IMR-90 (cell line): ENCODE data around the gene PACS1. TPM values are rescaled to one million over a fixed set of nuclear protein-coding genes. Genes with fewer than 3 reads are reported as not detected.

Source experiments
- ATAC-seq: fragments of 200-7000 bp; cut with Tn5 transposase; 2 replicates; pipeline ENCODE4 v1.9.1; 2020; ENCODE audit warnings: low read depth, mild to moderate bottlenecking, moderate library complexity
- BruUV-seq: library from RNA; stranded (reverse); fragments of 400-500 nt; replicated peaks from 2 replicates; lab custom pipeline; 2021; lab: Mats Ljungman, UMichigan
- CTCF ChIA-PET: fragments of 300-600 bp; formaldehyde crosslinking; extraction: SDS; loops from one replicate; lab custom pipeline; 2021; ENCODE audit warnings: antibody characterized with exemption; lab: Yijun Ruan, JAX
- POLR2A ChIA-PET: fragments of 300-600 bp; sonication (Branson Sonifier 250); formaldehyde crosslinking; loops from one replicate; lab custom pipeline; 2022; ENCODE audit warnings: antibody characterized with exemption; ENCODE audit not compliant: unreplicated experiment; lab: Charles Lee
- DNase-seq: peaks from one replicate; pipeline ENCODE4 v3.0.0; 2013
- H2AFZ ChIP-seq: replicated peaks from 2 replicates; pipeline ENCODE3; 2013; ENCODE audit warnings: low read length, mild to moderate bottlenecking; ENCODE audit not compliant: poor library complexity
- H2AK5ac ChIP-seq: 2 replicates; pipeline ENCODE4 v1.6.1; 2013; ENCODE audit warnings: low read depth, low read length, inconsistent platforms
- H2AK9ac ChIP-seq: replicated peaks from 2 replicates; pipeline ENCODE3; 2013; ENCODE audit warnings: mild to moderate bottlenecking, low read depth, low read length, moderate library complexity; ENCODE audit not compliant: poor library complexity
- H2BK120ac ChIP-seq: 2 replicates; pipeline ENCODE4 v1.6.1; 2013; ENCODE audit warnings: low read depth, low read length, inconsistent platforms
- H2BK15ac ChIP-seq: 3 replicates; pipeline ENCODE4 v1.6.1; 2013; ENCODE audit warnings: low read depth, low read length, inconsistent platforms
- H2BK20ac ChIP-seq: 2 replicates; pipeline ENCODE4 v1.6.1; 2013; ENCODE audit warnings: low read depth, mild to moderate bottlenecking, inconsistent platforms, low read length, moderate library complexity
- H2BK5ac ChIP-seq: 2 replicates; pipeline ENCODE4 v1.6.1; 2013; ENCODE audit warnings: mild to moderate bottlenecking, low read depth, low read length, inconsistent platforms; ENCODE audit not compliant: poor library complexity, severe bottlenecking
- H3K14ac ChIP-seq: replicated peaks from 2 replicates; pipeline ENCODE4 v1.6.1; 2013; ENCODE audit warnings: low read depth, low read length, inconsistent platforms
- H3K18ac ChIP-seq: 2 replicates; pipeline ENCODE4 v1.6.1; 2013; ENCODE audit warnings: low read depth, low read length, control low read depth
- H3K23ac ChIP-seq: 2 replicates; pipeline ENCODE4 v1.6.1; 2013; ENCODE audit warnings: low read depth, low read length, inconsistent platforms
- H3K27ac ChIP-seq: 2 replicates; pipeline ENCODE4 v1.5.1; 2013; ENCODE audit warnings: mild to moderate bottlenecking, control low read depth, low read length; ENCODE audit not compliant: insufficient read depth
- H3K27me3 ChIP-seq: 2 replicates; pipeline ENCODE4 v1.6.1; 2013; ENCODE audit warnings: low read length; ENCODE audit not compliant: control insufficient read depth, insufficient read depth
- H3K36me3 ChIP-seq: 2 replicates; pipeline ENCODE4 v1.6.1; 2013; ENCODE audit warnings: low read length, mixed read lengths; ENCODE audit not compliant: control insufficient read depth, insufficient read depth
- H3K4ac ChIP-seq: 2 replicates; pipeline ENCODE4 v1.6.1; 2013; ENCODE audit warnings: low read depth, low read length, inconsistent platforms
- H3K4me1 ChIP-seq: 2 replicates; pipeline ENCODE4 v1.6.1; 2013; ENCODE audit warnings: low read length, mixed read lengths; ENCODE audit not compliant: control insufficient read depth, insufficient read depth
- H3K4me2 ChIP-seq: 2 replicates; pipeline ENCODE4 v1.6.1; 2013; ENCODE audit warnings: low read depth, mild to moderate bottlenecking, control low read depth, low read length, moderate library complexity
- H3K4me3 ChIP-seq: 2 replicates; pipeline ENCODE4 v1.5.1; 2013; ENCODE audit warnings: low read depth, mild to moderate bottlenecking, control low read depth, low read length, moderate library complexity; ENCODE audit not compliant: insufficient read depth
- H3K56ac ChIP-seq: 2 replicates; pipeline ENCODE4 v1.6.1; 2013; ENCODE audit warnings: low read length, inconsistent platforms; ENCODE audit not compliant: insufficient read depth; ENCODE audit errors: extremely low read depth
- H3K79me1 ChIP-seq, 2 experiments: 2 replicates each; pipeline ENCODE4 v1.6.1; 2013; ENCODE audit warnings: low read length in 2 of 2, inconsistent platforms in 1 of 2, low read depth in 1 of 2
- H3K9ac ChIP-seq: 2 replicates; pipeline ENCODE4 v1.6.1; 2013; ENCODE audit warnings: low read depth, low read length, control low read depth
- H3K9me1 ChIP-seq: 2 replicates; pipeline ENCODE4 v1.6.1; 2013; ENCODE audit warnings: low read length, inconsistent platforms; ENCODE audit not compliant: insufficient read depth
- H3K9me3 ChIP-seq: 2 replicates; pipeline ENCODE4 v1.6.1; 2013; ENCODE audit warnings: low read length; ENCODE audit not compliant: control insufficient read depth, insufficient read depth
- H4K20me1 ChIP-seq: 2 replicates; pipeline ENCODE4 v1.6.1; 2013; ENCODE audit warnings: low read length, inconsistent platforms; ENCODE audit not compliant: insufficient read depth
- H4K5ac ChIP-seq: 2 replicates; pipeline ENCODE4 v1.6.1; 2013; ENCODE audit warnings: mild to moderate bottlenecking, low read depth, low read length, control low read depth
- H4K8ac ChIP-seq, 2 experiments: 2 replicates each; pipeline ENCODE4 v1.6.1; 2013; ENCODE audit warnings: low read depth in 2 of 2, low read length in 2 of 2, control low read depth in 1 of 2, inconsistent platforms in 1 of 2
- H4K91ac ChIP-seq: 2 replicates; pipeline ENCODE4 v1.6.1; 2013; ENCODE audit warnings: low read depth, low read length, inconsistent platforms; ENCODE audit not compliant: insufficient read depth
- BHLHE40 ChIP-seq: fragments of 150-350 bp; IDR thresholded peaks from 2 replicates; pipeline ENCODE4 v1.6.1; 2016; ENCODE audit warnings: mild to moderate bottlenecking, low read depth, low read length
- CEBPB ChIP-seq: IDR thresholded peaks from 2 replicates; pipeline ENCODE4 v1.6.1; 2012; ENCODE audit warnings: low read depth, low read length, improper control_type of control experiment
- MAFK ChIP-seq: IDR thresholded peaks from 2 replicates; pipeline ENCODE4 v1.6.1; 2012; ENCODE audit warnings: low read depth, low read length, improper control_type of control experiment
- NFE2L2 ChIP-seq: fragments of 150-350 bp; IDR thresholded peaks from 2 replicates; pipeline ENCODE4 v1.6.1; 2016; ENCODE audit warnings: low read depth, mild to moderate bottlenecking, low read length
- POLR2A ChIP-seq: IDR thresholded peaks from 2 replicates; pipeline ENCODE4 v1.6.1; 2012; ENCODE audit warnings: mild to moderate bottlenecking, low read depth, low read length
- WGBS, 2 experiments: methylation state at CpG; one replicate each; pipeline versions ENCODE4 v1.1.5 to v1.1.7; 2013; ENCODE audit warnings: missing lambda C conversion rate in 2 of 2; ENCODE audit not compliant: insufficient read length in 1 of 2; ENCODE audit errors: extremely low coverage in 2 of 2; 5-methylcytosine and 5-hydroxymethylcytosine counted together
- dilution Hi-C: fragments of 300-500 bp; cut with HindIII; formaldehyde crosslinking; loops from one replicate; pipeline ENCODE4 v1.14.3; 2018; ENCODE audit warnings: low sequenced_read_pairs; ENCODE audit not compliant: unreplicated experiment
- in situ Hi-C: fragments of 300-500 bp; cut with MboI; formaldehyde crosslinking; loops from 3 replicates; pipeline ENCODE4 v1.14.3; 2019; ENCODE audit warnings: low sequenced_read_pairs, inconsistent platforms, mixed read lengths
- intact Hi-C: fragments of 100-400 bp; cut with micrococcal nuclease; formaldehyde crosslinking; loops from 2 replicates; pipeline ENCODE4 v1.10.0; 2022
- polyA plus RNA-seq, 3 experiments: library from polyadenylated mRNA; depleted of rRNA; stranded (reverse); fragments of >200 nt; gene quantifications; 2 replicates each; pipeline ENCODE4 v1.2.3, GENCODE V29; 2012; ENCODE audit warnings: low replicate concordance in 1 of 3
- total RNA-seq: library from RNA; depleted of rRNA; stranded (reverse); fragments of >200 nt; gene quantifications from 2 replicates; pipeline ENCODE4 v1.2.3, GENCODE V29; 2012
- TF ChIP-seq, protein P1 (sequence below): conservative IDR thresholded peaks from 2 replicates; pipeline ENCODE4 v1.5.1; 2012; ENCODE audit warnings: mild to moderate bottlenecking, low read depth, low read length, improper control_type of control experiment

Gene PACS1
- total and polyA plus RNA-seq, 2 of the 4 experiments (the other 2 are of a cell fraction) = 7.3 to 32.0 TPM

DNA sequence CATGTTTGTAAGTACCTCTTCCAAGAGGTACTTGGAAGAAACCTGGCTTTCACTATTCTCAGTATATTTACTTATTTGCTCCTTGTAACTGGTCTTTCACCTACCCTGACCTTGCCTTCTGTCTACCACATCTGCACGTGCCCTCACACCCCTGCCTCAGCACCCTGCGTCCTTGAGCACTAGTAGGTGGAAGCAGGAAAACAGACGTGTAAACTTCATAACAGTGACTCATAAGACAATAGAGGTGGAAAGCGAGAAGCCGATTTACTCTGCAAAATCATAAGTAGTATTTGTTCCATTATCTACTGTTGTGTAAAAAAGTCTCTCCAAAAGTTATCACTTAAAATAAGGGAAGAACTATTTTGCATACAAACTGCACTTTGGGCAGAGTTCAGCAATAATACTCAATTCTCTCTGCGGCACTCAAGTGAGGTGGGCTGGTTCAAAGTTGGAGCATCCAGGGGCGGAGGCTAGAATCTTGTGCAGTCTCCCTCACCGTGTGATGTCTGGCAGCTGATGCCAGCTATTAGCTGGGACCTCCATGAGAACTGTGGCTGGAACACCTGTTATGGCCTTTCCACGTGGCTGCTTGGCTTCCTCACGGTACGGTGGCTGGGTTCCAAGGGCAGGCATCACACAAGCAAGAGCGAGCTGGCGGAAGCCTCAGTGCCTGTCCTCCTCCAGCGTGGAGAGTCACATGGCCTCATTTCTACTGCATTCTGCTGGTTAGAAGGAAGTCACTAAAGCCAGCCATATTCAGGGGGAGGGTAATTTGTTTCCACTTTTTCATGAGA is 30.4 kb downstream of the PACS1 start:
- Histone ChIP-seq H2AFZ (no peak overlapping the region), H4K5ac (no peak overlapping the region), H2BK120ac (no peak overlapping the region), H2AK5ac (no peak overlapping the region), H2AK9ac (no peak overlapping the region), H4K8ac (no peak overlapping the region), H3K9me3 (no peaks in the 10 kb centered on the region), H4K91ac (no peak overlapping the region), H3K4me2 (no peak overlapping the region), H3K18ac (no peak overlapping the region), H2BK20ac (no peak overlapping the region), H3K14ac (no peak overlapping the region), H3K23ac (no peak overlapping the region), H3K4me3 (no peak overlapping the region), H3K27me3 (no peaks in the 10 kb centered on the region), H3K9me1 (peaks cover 12% of the 10 kb centered on the region), H3K27ac (no peak overlapping the region), H3K4me1 (no peaks in the 10 kb centered on the region; the same call in 1 of the 2 replicates), H3K36me3 (no peaks in the 10 kb centered on the region), H3K56ac (no peak overlapping the region), H2BK5ac (no peak overlapping the region), H3K9ac (no peak overlapping the region), H3K4ac (no peak overlapping the region), H4K20me1 (peaks cover 17% of the 10 kb centered on the region), H2BK15ac (no peak overlapping the region), H3K79me1 (peaks cover 33 to 63% of the 10 kb centered on the region in 2 experiments)
- ChIA-PET POLR2A (no interaction called here), CTCF (no interaction called here)
- dilution Hi-C loops (no loop called here), in situ Hi-C loops (no loop called here), intact Hi-C loops (no loop called here)
- no TSS peak for BruUV-seq
- DNase-seq (no peak), ATAC-seq (no peak)
- TF ChIP-seq CEBPB = no peak
- no peak for TF ChIP-seq BHLHE40
- no peak for TF ChIP-seq NFE2L2
- TF ChIP-seq POLR2A = no peak
- TF ChIP-seq MAFK = no peak
- TF ChIP-seq, protein P1, sequence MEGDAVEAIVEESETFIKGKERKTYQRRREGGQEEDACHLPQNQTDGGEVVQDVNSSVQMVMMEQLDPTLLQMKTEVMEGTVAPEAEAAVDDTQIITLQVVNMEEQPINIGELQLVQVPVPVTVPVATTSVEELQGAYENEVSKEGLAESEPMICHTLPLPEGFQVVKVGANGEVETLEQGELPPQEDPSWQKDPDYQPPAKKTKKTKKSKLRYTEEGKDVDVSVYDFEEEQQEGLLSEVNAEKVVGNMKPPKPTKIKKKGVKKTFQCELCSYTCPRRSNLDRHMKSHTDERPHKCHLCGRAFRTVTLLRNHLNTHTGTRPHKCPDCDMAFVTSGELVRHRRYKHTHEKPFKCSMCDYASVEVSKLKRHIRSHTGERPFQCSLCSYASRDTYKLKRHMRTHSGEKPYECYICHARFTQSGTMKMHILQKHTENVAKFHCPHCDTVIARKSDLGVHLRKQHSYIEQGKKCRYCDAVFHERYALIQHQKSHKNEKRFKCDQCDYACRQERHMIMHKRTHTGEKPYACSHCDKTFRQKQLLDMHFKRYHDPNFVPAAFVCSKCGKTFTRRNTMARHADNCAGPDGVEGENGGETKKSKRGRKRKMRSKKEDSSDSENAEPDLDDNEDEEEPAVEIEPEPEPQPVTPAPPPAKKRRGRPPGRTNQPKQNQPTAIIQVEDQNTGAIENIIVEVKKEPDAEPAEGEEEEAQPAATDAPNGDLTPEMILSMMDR = no peak
- WGBS, 2 experiments = 71% methylated on average over 4 of the region's 14 CpGs; no CpG with 5 or more reads in 1 of the 2 experiments
